Cardiac muscle cell (in vitro differentiated cells and primary cell): ENCODE measurements around the gene MRPL17. TPM values are rescaled to one million over a fixed set of nuclear protein-coding genes. Genes with fewer than 3 reads are reported as not detected.

ENCODE experiments used
- DNase-seq, 2 donors: peaks; one replicate each; pipeline versions ENCODE4 v3.0.0 to v3.0.0-alpha.2; 2010 to 2017; ENCODE audit warnings: low read depth in 1 of 2, low spot score in 1 of 2
- H3K27ac ChIP-seq: fragments of 200-600 bp; sonication (generic); 2 replicates; pipeline ENCODE4 v1.5.1; 2016
- H3K27me3 ChIP-seq: fragments of 200-600 bp; sonication (generic); 2 replicates; pipeline ENCODE4 v1.6.0; 2016; ENCODE audit warnings: control low read depth
- H3K36me3 ChIP-seq: fragments of 200-600 bp; sonication (generic); 2 replicates; pipeline ENCODE4 v1.5.1; 2016; ENCODE audit warnings: control low read depth
- H3K4me1 ChIP-seq: fragments of 200-600 bp; sonication (generic); 2 replicates; pipeline ENCODE4 v1.8.1; 2017; ENCODE audit warnings: low read depth, mild to moderate bottlenecking, mixed run types
- H3K4me3 ChIP-seq: fragments of 200-600 bp; sonication (generic); 2 replicates; pipeline ENCODE4 v1.5.1; 2016; ENCODE audit warnings: mild to moderate bottlenecking
- H3K9me3 ChIP-seq: fragments of 200-600 bp; sonication (generic); 2 replicates; pipeline ENCODE4 v1.5.1; 2017; ENCODE audit warnings: low read depth, mild to moderate bottlenecking, control low read depth
- CTCF ChIP-seq: IDR thresholded peaks from 2 replicates; pipeline ENCODE4 v1.5.1; 2012; ENCODE audit warnings: low read depth, mild to moderate bottlenecking, low read length
- polyA plus RNA-seq: library from polyadenylated mRNA; unstranded; fragments of >200 nt; fragmentation: Nextera tagmentation; extraction: Ambion mirVana; gene quantifications from 2 replicates; pipeline ENCODE4 v1.2.1, GENCODE V29; 2016
- total RNA-seq: library from RNA; depleted of rRNA; stranded (reverse); fragments of >200 nt; gene quantifications from 2 replicates; pipeline ENCODE4 v1.2.3, GENCODE V29; 2016

Gene MRPL17
- total and polyA plus RNA-seq, 2 experiments from 2014 or later, result 100 to 108 TPM

- H3K36me3 ChIP-seq, result no peaks in the 10 kb centered on the region
- H3K4me1 ChIP-seq, result no peaks in the 10 kb centered on the region
- H3K9me3 ChIP-seq, result no peaks in the 10 kb centered on the region
- DNase-seq, result no peak
- no peak for TF ChIP-seq CTCF
- no peak overlapping the region for H3K27ac ChIP-seq
- no peak overlapping the region for H3K4me3 ChIP-seq
- H3K27me3 ChIP-seq, result no peaks in the 10 kb centered on the region
These were observed 12.8 kb downstream of the MRPL17 start for GRCh38 chr11:6670202-6670830.

GRCh38 chr11:6667733-6668374, 15.3 kb downstream of the MRPL17 start:
- peak; percentile 22 to 64 for DNase-seq
- Histone ChIP-seq H3K36me3 (no peaks in the 10 kb centered on the region), H3K27ac (no peak overlapping the region), H3K9me3 (no peaks in the 10 kb centered on the region), H3K4me1 (no peaks in the 10 kb centered on the region), H3K27me3 (no peaks in the 10 kb centered on the region), H3K4me3 (no peak overlapping the region)
- TF ChIP-seq CTCF, result peak; percentile 58

- Histone ChIP-seq H3K27me3 (no peaks in the 10 kb centered on the region), H3K9me3 (no peaks in the 10 kb centered on the region), H3K27ac (no peak overlapping the region), H3K36me3 (no peaks in the 10 kb centered on the region), H3K4me3 (no peak overlapping the region), H3K4me1 (no peaks in the 10 kb centered on the region)
- TF ChIP-seq CTCF, result no peak
- no peak for DNase-seq
These were observed 16.6 kb downstream of the MRPL17 start for GRCh38 chr11:6666302-6667183.

- no peaks in the 10 kb centered on the region for H3K4me1 ChIP-seq
- H3K4me3 ChIP-seq, result no peak overlapping the region
- TF ChIP-seq CTCF, result no peak
- H3K9me3 ChIP-seq, result no peaks in the 10 kb centered on the region
- no peaks in the 10 kb centered on the region for H3K36me3 ChIP-seq
- no peak overlapping the region for H3K27ac ChIP-seq
- no peaks in the 10 kb centered on the region for H3K27me3 ChIP-seq
- DNase-seq, result no peak
These were observed 18.6 kb downstream of the MRPL17 start for GRCh38 chr11:6664551-6664950.

- DNase-seq, result peak in 1 of 2 donors; percentile 16
- Histone ChIP-seq H3K4me3 (no peak overlapping the region), H3K36me3 (no peaks in the 10 kb centered on the region), H3K27ac (no peak overlapping the region), H3K4me1 (no peaks in the 10 kb centered on the region), H3K27me3 (no peaks in the 10 kb centered on the region), H3K9me3 (no peaks in the 10 kb centered on the region)
- TF ChIP-seq CTCF, result no peak
These were observed 19.2 kb downstream of the MRPL17 start for GRCh38 chr11:6663794-6664469.
